NCI-H460 (cell line): ENCODE results near the gene KCNJ18. TPM values are rescaled to one million over a fixed set of nuclear protein-coding genes. Genes with fewer than 3 reads are reported as not detected.
"Not testable (repeated sequence)": the region's sequence is repeated elsewhere in the genome, so short reads cannot be mapped to it uniquely, and the experiment has no call there.

Experiments used
- DNase-seq: peaks from one replicate; pipeline ENCODE4 v3.0.0-alpha.2; 2016; ENCODE audit warnings: low read depth; ENCODE audit errors: extremely low read depth
- total RNA-seq: library from RNA; depleted of rRNA; stranded (reverse); fragments of >200 nt; shearing (Covaris generic); gene quantifications from 2 replicates; pipeline ENCODE4 v1.2.3, GENCODE V29; 2014

KCNJ18 gene
- total RNA-seq, 1 experiment from 2014 or later = not detected

DNA sequence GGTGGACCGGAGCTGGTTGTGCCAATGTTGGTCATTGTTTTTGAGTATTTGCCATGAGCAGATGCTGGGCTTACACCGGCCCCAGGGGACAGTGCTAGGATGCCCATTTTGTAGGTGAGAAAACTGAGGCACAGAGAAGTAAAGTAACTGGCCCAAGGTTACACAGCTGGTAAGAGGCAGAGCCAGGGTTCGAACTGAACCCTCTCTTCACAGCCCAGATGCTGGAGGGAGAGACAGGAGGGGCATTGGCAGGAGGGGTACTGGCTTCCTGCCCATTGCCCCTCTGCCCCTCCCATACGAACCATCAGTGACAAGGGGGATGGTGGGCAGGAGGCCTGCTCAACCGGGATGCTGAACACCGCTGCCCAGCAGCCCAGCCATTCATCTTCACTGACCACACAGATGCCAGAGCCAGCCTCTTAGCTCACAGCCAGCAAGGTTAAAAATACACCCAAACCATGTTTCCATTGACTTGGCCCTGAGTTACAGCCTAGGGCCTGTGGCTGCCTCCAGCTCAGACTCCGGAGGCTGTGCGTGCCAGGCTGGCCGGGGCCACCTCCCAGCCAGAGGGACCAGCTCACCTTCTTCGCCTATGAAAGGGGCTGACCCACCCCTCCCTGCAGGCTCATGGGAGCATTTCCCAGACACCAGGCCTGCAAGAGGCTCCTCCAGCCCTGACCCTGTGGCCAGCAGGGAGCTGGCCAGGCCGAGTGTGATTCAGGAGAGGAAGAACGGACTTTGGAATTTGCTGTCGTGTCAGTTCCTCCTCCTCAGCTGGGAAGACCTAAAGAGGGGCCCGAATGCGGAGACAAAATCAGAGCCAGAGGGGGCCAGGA, 57.6 kb downstream of the KCNJ18 start:
- not testable (repeated sequence) for DNase-seq

DNA sequence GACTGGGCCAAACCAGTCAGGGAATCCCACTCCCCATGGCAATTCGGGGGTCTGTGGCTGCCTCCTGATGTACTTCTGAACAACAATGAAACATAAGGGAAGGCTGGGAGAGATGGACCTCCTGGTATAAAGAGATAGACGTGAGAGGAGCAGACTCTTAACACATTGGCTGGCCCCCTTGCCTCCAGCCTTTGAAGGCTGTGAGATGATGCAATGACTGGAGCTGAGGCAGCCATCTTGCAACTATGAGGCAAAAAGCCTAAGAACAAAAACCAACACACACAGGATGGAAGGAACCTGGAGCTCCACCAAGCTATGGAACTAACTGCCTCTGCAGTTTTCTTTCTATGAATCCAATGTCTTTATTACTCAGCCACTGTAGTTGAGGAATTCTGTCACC, 58.8 kb downstream of the KCNJ18 start:
- DNase-seq = not testable (repeated sequence)
